Raji (cell line): ENCODE data around the gene GPR162.

Source experiments
- POLR2A ChIP-seq: IDR thresholded peaks from 2 replicates; pipeline ENCODE4 v1.6.1; 2011; ENCODE audit warnings: low read depth, low read length, control low read depth; ENCODE audit not compliant: insufficient read depth

The GPR162 gene

GRCh38 chr12:6824901-6825381 lies 3.3 kb downstream of the GPR162 start:
- no peak for TF ChIP-seq POLR2A

DNA sequence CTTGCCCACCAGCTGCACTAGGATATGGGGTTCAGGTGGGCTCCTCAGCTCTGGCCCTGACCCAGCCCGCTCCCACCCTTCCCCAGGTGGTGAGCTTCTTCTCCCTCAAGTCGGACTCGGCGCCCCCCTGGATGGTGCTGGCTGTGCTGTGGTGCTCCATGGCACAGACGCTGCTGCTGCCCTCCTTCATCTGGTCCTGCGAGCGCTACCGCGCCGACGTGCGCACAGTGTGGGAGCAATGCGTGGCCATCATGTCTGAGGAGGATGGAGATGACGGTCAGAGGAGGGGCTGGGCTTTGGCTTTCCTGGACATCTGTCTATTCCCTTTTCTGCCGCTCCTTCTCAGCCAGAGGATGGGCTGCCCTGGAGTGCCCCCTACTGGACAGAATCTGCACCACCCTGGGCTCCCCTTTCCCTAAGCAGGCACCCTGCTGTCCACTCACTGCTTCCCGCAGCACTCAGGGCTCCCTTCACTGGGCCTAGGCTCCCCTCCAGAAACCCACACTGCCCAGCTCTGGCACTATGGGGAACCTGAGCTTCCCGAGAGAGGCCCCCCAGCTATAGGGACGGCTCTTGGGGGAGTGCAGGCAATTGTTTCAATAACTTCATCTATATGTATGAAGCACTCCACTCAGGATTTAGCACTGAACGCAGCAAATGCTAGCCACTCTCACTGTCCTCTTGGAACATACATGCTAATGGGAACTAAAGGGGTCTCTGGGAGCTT lies 3.9 kb downstream of the GPR162 start:
- no peak for TF ChIP-seq POLR2A

GRCh38 chr12:6826125-6826733 lies 4.6 kb downstream of the GPR162 start:
- TF ChIP-seq POLR2A, result no peak

GRCh38 chr12:6826734-6827436 lies 5.3 kb downstream of the GPR162 start:
- no peak for TF ChIP-seq POLR2A

DNA sequence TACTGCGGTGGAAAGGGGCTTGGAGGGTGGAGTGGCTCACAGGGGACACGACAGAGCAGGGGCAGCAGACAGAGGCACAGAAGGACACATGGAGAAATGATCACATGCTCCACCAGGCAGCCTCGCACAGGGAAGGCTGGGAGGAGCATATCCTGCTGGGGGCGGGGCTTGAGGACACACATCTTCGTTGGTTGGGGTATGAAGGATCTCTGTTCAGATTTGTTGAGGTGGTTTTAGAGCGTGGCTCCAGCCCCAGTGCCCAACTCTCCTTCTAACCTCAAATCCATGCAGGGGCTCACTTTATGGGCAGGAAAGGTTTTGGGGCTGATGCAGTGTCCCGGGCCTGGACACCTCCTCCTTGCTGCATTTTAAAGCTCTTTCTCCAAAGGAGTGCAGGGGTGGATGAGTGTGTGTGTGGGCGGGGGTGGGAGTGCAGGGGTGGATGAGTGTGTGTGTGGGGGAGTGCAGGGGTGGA lies 5.9 kb downstream of the GPR162 start:
- TF ChIP-seq POLR2A, result no peak

DNA sequence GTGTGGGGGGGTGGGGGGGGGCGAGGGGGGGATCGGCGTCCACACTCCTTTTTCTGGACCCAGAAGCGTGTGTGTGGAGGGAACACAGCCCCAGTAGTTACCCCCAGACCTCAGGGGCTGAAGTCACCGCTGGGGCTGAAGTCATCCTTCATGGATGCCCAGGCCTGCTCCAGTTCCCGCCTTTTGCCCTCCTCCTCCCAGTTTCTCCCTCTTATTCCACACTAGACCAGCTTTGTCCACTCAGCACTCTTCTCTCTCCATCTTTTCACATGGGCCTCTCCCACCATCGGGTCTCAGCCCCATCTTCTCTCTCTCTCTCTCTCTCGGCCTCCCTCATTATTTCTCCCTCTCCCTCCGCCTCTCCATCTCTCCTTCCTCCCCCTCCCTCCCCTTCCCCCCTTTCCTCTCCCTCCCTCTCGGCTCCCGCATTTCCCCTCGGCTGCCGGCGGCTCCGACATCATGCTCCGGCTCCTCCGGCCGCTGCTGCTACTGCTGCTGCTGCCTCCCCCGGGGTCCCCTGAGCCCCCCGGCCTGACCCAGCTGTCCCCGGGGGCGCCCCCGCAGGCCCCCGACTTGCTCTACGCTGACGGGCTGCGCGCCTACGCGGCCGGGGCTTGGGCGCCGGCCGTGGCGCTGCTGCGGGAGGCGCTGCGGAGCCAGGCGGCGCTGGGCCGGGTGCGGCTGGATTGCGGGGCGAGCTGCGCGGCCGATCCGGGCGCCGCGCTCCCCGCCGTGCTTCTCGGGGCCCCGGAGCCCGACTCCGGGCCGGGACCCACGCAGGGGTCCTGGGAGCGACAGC lies 6.6 kb downstream of the GPR162 start, which contains the start of gene P3H3:
Gene P3H3, plus strand, starts transcription at position 426 of the 799 bp plus-strand sequence. Its CDS starts 34 bp downstream, at position 460.
- TF ChIP-seq POLR2A, result no peak

GRCh38 chr12:6828781-6829535 lies 7.3 kb downstream of the GPR162 start:
- no peak for TF ChIP-seq POLR2A

GRCh38 chr12:6829536-6830220 lies 8.1 kb downstream of the GPR162 start:
- TF ChIP-seq POLR2A, result no peak

DNA sequence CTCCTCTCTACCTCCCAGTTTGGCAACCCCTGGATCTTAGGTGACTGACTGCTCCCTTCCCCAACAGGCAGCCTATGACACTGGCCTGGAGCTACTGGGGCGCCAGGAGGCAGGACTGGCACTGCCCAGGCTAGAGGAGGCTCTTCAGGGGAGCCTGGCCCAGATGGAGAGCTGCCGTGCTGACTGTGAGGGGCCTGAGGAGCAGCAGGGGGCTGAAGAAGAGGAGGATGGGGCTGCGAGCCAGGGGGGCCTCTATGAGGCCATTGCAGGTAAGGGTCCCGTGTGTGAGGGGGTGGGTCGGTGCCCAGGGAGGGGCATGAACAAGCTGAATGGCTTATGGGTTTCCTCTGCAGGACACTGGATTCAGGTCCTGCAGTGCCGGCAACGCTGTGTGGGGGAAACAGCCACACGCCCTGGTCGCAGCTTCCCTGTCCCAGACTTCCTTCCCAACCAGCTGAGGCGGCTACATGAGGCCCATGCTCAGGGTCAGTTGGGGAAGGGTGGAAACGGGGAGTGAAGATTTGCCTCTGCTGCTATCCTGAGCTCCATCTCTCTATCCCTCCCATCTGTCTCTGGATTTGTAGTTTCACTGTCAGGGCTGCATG lies 8.8 kb downstream of the GPR162 start:
- no peak for TF ChIP-seq POLR2A

GRCh38 chr12:6830999-6831398 lies 9.4 kb downstream of the GPR162 start:
- no peak for TF ChIP-seq POLR2A

GRCh38 chr12:6831450-6831995 lies 9.9 kb downstream of the GPR162 start:
- no peak for TF ChIP-seq POLR2A

- TF ChIP-seq POLR2A, result no peak
Observed at GRCh38 chr12:6832125-6832524, 10.5 kb downstream of the GPR162 start.
